ENCODE measurements around the gene TRA2A. TPM values are rescaled to one million over a fixed set of nuclear protein-coding genes. Genes with fewer than 3 reads are reported as not detected.

The TRA2A gene
- total RNA-seq, 3 donors from 2014 or later (not counting 1 experiment from before 2014, with no cell fraction given): 269 to 385 (median 324) TPM

DNA sequence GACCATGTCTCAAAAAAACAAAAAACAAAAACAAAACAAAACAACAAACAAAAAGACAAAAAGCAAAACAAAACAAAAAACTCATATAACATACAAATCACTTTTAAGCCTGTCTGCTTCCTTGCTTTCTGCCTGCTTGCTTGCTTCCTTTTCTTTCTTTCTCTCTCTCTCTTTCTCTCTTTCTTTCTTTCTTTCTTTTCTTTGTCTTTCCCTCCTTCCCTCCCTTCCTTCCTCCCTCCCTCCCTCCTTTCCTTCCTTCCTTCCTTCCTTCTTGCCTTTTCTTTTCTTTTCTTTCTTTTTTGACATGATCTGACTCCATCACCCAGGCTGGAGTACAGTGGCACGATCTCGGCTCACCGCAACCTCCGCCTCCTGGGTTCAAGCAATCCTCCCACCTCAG lies 15.9 kb upstream of the TRA2A start:
- peaks cover 4% of the 10 kb centered on the region for H3K4me1 ChIP-seq (ENCODE audit: control insufficient read depth, insufficient read depth, low read length)
- ATAC-seq (no peak), DNase-seq (no peak)
- Mint-ChIP-seq H3K36me3 (no peaks in the 10 kb centered on the region), H3K4me1 (no peaks in the 10 kb centered on the region), H3K27ac (no peak overlapping the region), H3K9me3 (no peaks in the 10 kb centered on the region), H3K4me3 (no peak overlapping the region), H3K27me3 (ENCODE audit: low read depth in 2 of 2) (no peaks in the 10 kb centered on the region)
- no peak overlapping the region for H3K4me3 ChIP-seq (ENCODE audit: low read length)
- no peaks in the 10 kb centered on the region for H3K36me3 ChIP-seq (ENCODE audit: control insufficient read depth, insufficient read depth, low read length)
- H3K27ac ChIP-seq (ENCODE audit: low read length): no peak overlapping the region
- TF ChIP-seq, protein P1, sequence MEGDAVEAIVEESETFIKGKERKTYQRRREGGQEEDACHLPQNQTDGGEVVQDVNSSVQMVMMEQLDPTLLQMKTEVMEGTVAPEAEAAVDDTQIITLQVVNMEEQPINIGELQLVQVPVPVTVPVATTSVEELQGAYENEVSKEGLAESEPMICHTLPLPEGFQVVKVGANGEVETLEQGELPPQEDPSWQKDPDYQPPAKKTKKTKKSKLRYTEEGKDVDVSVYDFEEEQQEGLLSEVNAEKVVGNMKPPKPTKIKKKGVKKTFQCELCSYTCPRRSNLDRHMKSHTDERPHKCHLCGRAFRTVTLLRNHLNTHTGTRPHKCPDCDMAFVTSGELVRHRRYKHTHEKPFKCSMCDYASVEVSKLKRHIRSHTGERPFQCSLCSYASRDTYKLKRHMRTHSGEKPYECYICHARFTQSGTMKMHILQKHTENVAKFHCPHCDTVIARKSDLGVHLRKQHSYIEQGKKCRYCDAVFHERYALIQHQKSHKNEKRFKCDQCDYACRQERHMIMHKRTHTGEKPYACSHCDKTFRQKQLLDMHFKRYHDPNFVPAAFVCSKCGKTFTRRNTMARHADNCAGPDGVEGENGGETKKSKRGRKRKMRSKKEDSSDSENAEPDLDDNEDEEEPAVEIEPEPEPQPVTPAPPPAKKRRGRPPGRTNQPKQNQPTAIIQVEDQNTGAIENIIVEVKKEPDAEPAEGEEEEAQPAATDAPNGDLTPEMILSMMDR (IDR thresholded peaks at IDR 0.05): no peak
- H3K27me3 ChIP-seq (ENCODE audit: control insufficient read depth, insufficient read depth, low read length): no peaks in the 10 kb centered on the region
- intact Hi-C loops (cut with micrococcal nuclease): loop anchor here (1.0 to 10.0 kb wide), 3 partner anchors 15 to 1117 kb away; no protein-coding TSS in a partner anchor
- H3K9me3 ChIP-seq (ENCODE audit: control insufficient read depth, insufficient read depth, low read length): no peaks in the 10 kb centered on the region
- WGBS (ENCODE audit: insufficient coverage): 97% methylated on average over 4 of the region's 4 CpGs

DNA sequence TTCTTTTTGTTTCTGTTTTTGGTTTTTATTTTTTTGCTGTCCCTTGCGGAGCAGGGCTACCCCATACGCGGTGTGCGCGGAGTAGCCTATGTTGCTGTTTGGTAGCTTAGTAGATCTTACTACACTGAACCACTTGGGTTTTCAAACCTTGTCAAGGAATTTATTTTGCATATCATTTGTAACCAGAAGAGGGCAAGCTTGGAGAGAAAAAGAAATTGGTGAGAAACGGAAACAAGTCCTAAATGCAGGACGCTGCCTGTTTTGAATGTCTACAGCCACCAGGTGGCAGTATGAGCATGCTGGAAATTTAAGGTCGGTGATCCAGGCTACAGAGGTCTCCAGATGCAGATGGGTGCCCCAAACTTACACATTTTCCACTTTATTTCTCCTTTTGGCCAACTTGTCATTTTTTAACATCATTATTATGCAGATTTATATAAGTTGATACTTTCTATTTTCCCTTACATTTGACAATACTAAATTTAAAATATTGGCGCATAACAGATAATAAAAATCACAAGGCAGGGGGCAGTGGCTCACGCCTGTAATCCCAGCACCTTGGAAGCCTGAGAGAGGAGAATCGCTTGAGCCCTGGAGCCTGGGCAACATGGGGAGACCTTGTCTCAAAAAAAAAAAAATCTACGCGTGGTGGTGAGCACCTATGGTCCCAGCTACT lies 15.3 kb upstream of the TRA2A start:
- Histone ChIP-seq H3K9me3 (ENCODE audit: control insufficient read depth, insufficient read depth, low read length) (no peaks in the 10 kb centered on the region), H3K27ac (ENCODE audit: low read length) (no peak overlapping the region), H3K36me3 (ENCODE audit: control insufficient read depth, insufficient read depth, low read length) (no peaks in the 10 kb centered on the region), H3K4me1 (ENCODE audit: control insufficient read depth, insufficient read depth, low read length) (peaks cover 4% of the 10 kb centered on the region), H3K4me3 (ENCODE audit: low read length) (no peak overlapping the region), H3K27me3 (ENCODE audit: control insufficient read depth, insufficient read depth, low read length) (no peaks in the 10 kb centered on the region)
- Mint-ChIP-seq H3K4me1 (no peaks in the 10 kb centered on the region), H3K27me3 (ENCODE audit: low read depth in 2 of 2) (no peaks in the 10 kb centered on the region), H3K36me3 (no peaks in the 10 kb centered on the region), H3K27ac (no peak overlapping the region), H3K9me3 (no peaks in the 10 kb centered on the region), H3K4me3 (no peak overlapping the region)
- WGBS (ENCODE audit: insufficient coverage): 47% methylated on average over 13 of the region's 13 CpGs
- intact Hi-C loops (cut with micrococcal nuclease): loop anchor here (1.0 to 10.0 kb wide), 3 partner anchors 14 to 1118 kb away; no protein-coding TSS in a partner anchor
- ATAC-seq: peak; percentile 96 to 97 (median 96)
- TF ChIP-seq, protein P1 (IDR thresholded peaks at IDR 0.05): peak; percentile 95
- peak; percentile 57 to 94 for DNase-seq

DNA sequence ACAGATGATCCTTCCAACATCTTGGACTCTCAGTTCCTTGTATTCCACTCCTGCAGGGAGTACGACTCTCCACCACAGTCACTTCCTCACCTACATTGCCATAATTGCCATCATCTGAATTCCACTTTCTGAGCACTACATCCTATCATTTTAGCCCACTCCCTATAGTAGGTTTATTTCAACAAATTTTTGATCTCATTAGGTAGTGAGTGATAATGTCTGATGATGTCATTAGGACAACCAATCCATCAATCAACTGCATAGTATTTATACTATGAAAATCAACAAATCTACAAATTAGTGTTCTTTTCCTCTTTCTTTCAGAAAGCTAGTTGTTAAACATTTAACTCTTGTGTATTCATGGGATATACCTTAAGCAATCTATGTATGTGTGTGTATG lies 13.7 kb upstream of the TRA2A start:
- no peaks in the 10 kb centered on the region for H3K9me3 Mint-ChIP-seq
- intact Hi-C loops (cut with micrococcal nuclease): loop anchor here (10.0 kb wide), 1 partner anchor 1119 kb away; no protein-coding TSS in a partner anchor
- no peak overlapping the region for H3K27ac ChIP-seq (ENCODE audit: low read length)
- no peaks in the 10 kb centered on the region for H3K4me1 Mint-ChIP-seq
- H3K27me3 Mint-ChIP-seq (ENCODE audit: low read depth in 2 of 2): no peaks in the 10 kb centered on the region
- ATAC-seq: no peak
- TF ChIP-seq, protein P1 (IDR thresholded peaks at IDR 0.05): no peak
- H3K27me3 ChIP-seq (ENCODE audit: control insufficient read depth, insufficient read depth, low read length): no peaks in the 10 kb centered on the region
- no peak overlapping the region for H3K4me3 Mint-ChIP-seq
- no peak overlapping the region for H3K27ac Mint-ChIP-seq
- peaks cover 4% of the 10 kb centered on the region for H3K4me1 ChIP-seq (ENCODE audit: control insufficient read depth, insufficient read depth, low read length)
- H3K9me3 ChIP-seq (ENCODE audit: control insufficient read depth, insufficient read depth, low read length): no peaks in the 10 kb centered on the region
- no peak overlapping the region for H3K4me3 ChIP-seq (ENCODE audit: low read length)
- no peaks in the 10 kb centered on the region for H3K36me3 ChIP-seq (ENCODE audit: control insufficient read depth, insufficient read depth, low read length)
- 76% methylated on average over 1 of the region's 1 CpG for WGBS (ENCODE audit: insufficient coverage)
- no peak for DNase-seq
- no peaks in the 10 kb centered on the region for H3K36me3 Mint-ChIP-seq

Measured in natural killer cell (primary cell).